HepG2 (cell line): ENCODE data around the gene ANKS1B. TPM values are rescaled to one million over a fixed set of nuclear protein-coding genes. Genes with fewer than 3 reads are reported as not detected.

Source experiments
- ATAC-seq: fragments of 200-7000 bp; cut with Tn5 transposase; 3 replicates; pipeline ENCODE4 v1.9.1; 2020; ENCODE audit warnings: mild to moderate bottlenecking, moderate library complexity
- BruUV-seq: library from RNA; stranded (reverse); fragments of 400-500 nt; replicated peaks from 2 replicates; lab custom pipeline; 2021; lab: Mats Ljungman, UMichigan
- CTCF ChIA-PET: fragments of 300-600 bp; formaldehyde crosslinking; extraction: SDS; loops from one replicate; lab custom pipeline; 2021; ENCODE audit warnings: low total read pairs, inconsistent platforms, low intra/inter-chr PET ratio; lab: Yijun Ruan, JAX
- POLR2A ChIA-PET: fragments of 350-600 bp; sonication (Branson Sonifier 250); formaldehyde crosslinking; loops from one replicate; lab custom pipeline; 2020; ENCODE audit warnings: antibody characterized with exemption, inconsistent platforms; lab: Yijun Ruan, JAX
- DNase-seq: peaks from one replicate; pipeline ENCODE4 v3.0.0-alpha.2; 2015; ENCODE audit warnings: low spot score
- FAIRE-seq: peaks from 3 replicates; lab custom pipeline; 2011; peaks lifted over from hg19 to GRCh38; lab: Jason Lieb, UNC
- H2AFZ ChIP-seq: one replicate; pipeline ENCODE4 v1.6.1; 2011; ENCODE audit warnings: low read length, inconsistent platforms
- H3K27ac ChIP-seq: fragments of 300-600 bp; 3 replicates; pipeline ENCODE4 v1.8.0; 2011; ENCODE audit warnings: mixed run types, mild to moderate bottlenecking, mixed read lengths, low read length, inconsistent platforms; ENCODE audit not compliant: insufficient read depth; ENCODE audit errors: extremely low read length
- H3K27me3 ChIP-seq, 2 experiments: fragments of 200-600 bp in 1 of 2; 2 replicates in 1 of 2; 3 replicates in 1 of 2; pipeline versions ENCODE4 v1.6.0 to v1.8.0; 2011; ENCODE audit warnings: low read length in 2 of 2, mild to moderate bottlenecking in 2 of 2, moderate library complexity in 2 of 2, inconsistent platforms in 1 of 2; ENCODE audit not compliant: insufficient read depth in 2 of 2, control insufficient read depth in 1 of 2
- H3K36me3 ChIP-seq, 2 experiments: fragments of 200-600 bp in 1 of 2; replicated peaks in 1 of 2; 2 replicates in 1 of 2; 3 replicates in 1 of 2; pipeline versions ENCODE4 v1.5.1 to v1.8.0; 2011; ENCODE audit warnings: low read length in 2 of 2, inconsistent platforms in 1 of 2; ENCODE audit not compliant: insufficient read depth in 2 of 2, control insufficient read depth in 1 of 2
- H3K4me1 ChIP-seq: 2 replicates; pipeline ENCODE4 v1.5.1; 2012; ENCODE audit warnings: low read length, inconsistent platforms; ENCODE audit not compliant: insufficient read depth
- H3K4me2 ChIP-seq: 2 replicates; pipeline ENCODE4 v1.6.0; 2011; ENCODE audit warnings: low read depth, low read length, inconsistent platforms
- H3K4me3 ChIP-seq, 3 experiments: fragments of 200-600 bp in 1 of 3; sonication (generic), shearing (Covaris generic) in 1 of 3; replicated peaks in 1 of 3; 2 replicates each; pipeline ENCODE4 v1.5.1; 2011 to 2016; ENCODE audit warnings: low read length in 3 of 3, inconsistent platforms in 2 of 3, low read depth in 2 of 3, mild to moderate bottlenecking in 2 of 3, control low read depth in 1 of 3, mixed read lengths in 1 of 3; ENCODE audit not compliant: insufficient read depth in 1 of 3
- H3K79me2 ChIP-seq: one replicate; pipeline ENCODE4 v1.6.1; 2011; ENCODE audit warnings: low read length, inconsistent platforms; ENCODE audit not compliant: insufficient read depth
- H3K9ac ChIP-seq: 2 replicates; pipeline ENCODE4 v1.6.0; 2011; ENCODE audit warnings: mild to moderate bottlenecking, low read depth, low read length, inconsistent platforms; ENCODE audit not compliant: insufficient read depth
- H3K9me3 ChIP-seq: 2 replicates; pipeline ENCODE4 v1.5.1; 2012; ENCODE audit warnings: mild to moderate bottlenecking, low read length
- H4K20me1 ChIP-seq: 2 replicates; pipeline ENCODE4 v1.6.0; 2011; ENCODE audit warnings: inconsistent platforms, mild to moderate bottlenecking, low read length, moderate library complexity; ENCODE audit not compliant: insufficient read depth
- BRCA1 ChIP-seq: sonication (generic); formaldehyde crosslinking; IDR thresholded peaks from 2 replicates; pipeline ENCODE4 v1.4.0; 2020; ENCODE audit warnings: missing genetic modification reagents
- HMG20A ChIP-seq: IDR thresholded peaks from 2 replicates; pipeline ENCODE4 v1.6.1; 2016; ENCODE audit warnings: borderline replicate concordance
- ZNF678 ChIP-seq: sonication (generic); formaldehyde crosslinking; IDR thresholded peaks from 2 replicates; pipeline ENCODE4 v1.4.0; 2020; ENCODE audit warnings: mild to moderate bottlenecking, missing genetic modification reagents
- WGBS: methylation state at CpG from one replicate; pipeline ENCODE4 v1.1.6; 2017; ENCODE audit warnings: low lambda C conversion rate; 5-methylcytosine and 5-hydroxymethylcytosine counted together
- in situ Hi-C: cut with HindIII; loops from 2 replicates; pipeline ENCODE4 v1.10.0; 2017; ENCODE audit warnings: low pct_unique_long_range_greater_than_20kb; ENCODE audit not compliant: extremely low pct_ligation_motif_present
- intact Hi-C: fragments of 100-400 bp; cut with micrococcal nuclease; formaldehyde crosslinking; loops from one replicate; pipeline ENCODE4 v1.10.0; 2022; ENCODE audit not compliant: unreplicated experiment
- polyA plus RNA-seq, 8 experiments: library from polyadenylated mRNA; depleted of rRNA in 3 of 8; stranded (reverse) in 7 of 8; unstranded in 1 of 8; fragments of >200 nt; fragmentation: Illumina TruSeq in 4 of 8; extraction: Trizol in 4 of 8; gene quantifications; 2 replicates each; pipeline versions ENCODE4 v1.2.1 to v1.2.3, GENCODE V29; 2011 to 2016; ENCODE audit warnings: low read depth in 4 of 8, missing spikeins in 1 of 8, mixed read lengths in 1 of 8; ENCODE audit not compliant: insufficient read depth in 1 of 8
- total RNA-seq, 5 experiments: library from RNA; depleted of rRNA; stranded (reverse); fragments of >200 nt; fragmentation: Illumina TruSeq; extraction: Trizol; gene quantifications; 2 replicates each; pipeline ENCODE4 v1.2.3, GENCODE V29; 2016; ENCODE audit warnings: low read depth in 1 of 5

The ANKS1B gene
- total and polyA plus RNA-seq, 2 of the 13 experiments (the other 11 are each of a cell fraction or from before 2014, with no cell fraction given): 0.15 TPM; not detected in 1

- no peak for DNase-seq
- ATAC-seq: no peak
- Histone ChIP-seq H3K36me3 (no peaks in the 10 kb centered on the region), H3K4me3 (no peak overlapping the region), H4K20me1 (no peaks in the 10 kb centered on the region), H3K27ac (no peak overlapping the region), H3K4me1 (no peaks in the 10 kb centered on the region), H3K79me2 (no peaks in the 10 kb centered on the region), H3K27me3 (no peaks in the 10 kb centered on the region; a peak in 1 of 5 replicates), H3K9ac (no peak overlapping the region), H3K4me2 (no peak overlapping the region), H2AFZ (no peak overlapping the region), H3K9me3 (no peaks in the 10 kb centered on the region)
- TF ChIP-seq ZNF678 (CRISPR knock-in tag): no peak
- no peak for TF ChIP-seq HMG20A (CRISPR knock-in tag)
- ChIA-PET CTCF (no interaction called here), POLR2A (no interaction called here)
- 28% methylated on average over 1 of the region's 1 CpG for WGBS
- BruUV-seq: no TSS peak
- in situ Hi-C loops (no loop called here), intact Hi-C loops (no loop called here)
- no peak for FAIRE-seq
Measured at GRCh38 chr12:99200711-99201384, 783.9 kb downstream of the ANKS1B start.

DNA sequence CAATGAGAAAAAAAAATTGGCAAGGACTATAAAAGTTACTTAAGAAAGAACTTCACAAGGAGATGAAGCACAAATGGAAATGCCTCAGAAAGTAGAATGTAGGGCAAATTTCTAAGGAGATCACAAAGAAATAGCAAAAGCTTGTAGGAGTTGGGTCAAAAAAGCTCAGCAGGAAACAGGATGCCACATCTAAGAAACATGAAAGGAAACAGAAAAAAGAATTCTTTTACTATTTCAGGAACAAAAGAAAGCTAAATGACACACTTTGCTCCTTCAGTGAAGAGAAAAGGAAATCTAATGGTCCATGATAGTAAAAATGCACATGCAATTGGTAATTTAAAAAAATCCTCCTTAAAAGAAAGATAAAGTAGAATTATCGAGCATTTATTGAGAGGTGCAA is 789.3 kb downstream of the ANKS1B start:
- H3K9ac ChIP-seq: no peak overlapping the region
- H4K20me1 ChIP-seq: no peaks in the 10 kb centered on the region
- DNase-seq: no peak
- no TSS peak for BruUV-seq
- no peak for ATAC-seq
- POLR2A ChIA-PET: no interaction called here
- CTCF ChIA-PET: no interaction called here
- H3K36me3 ChIP-seq: no peaks in the 10 kb centered on the region
- no peak overlapping the region for H3K4me2 ChIP-seq
- intact Hi-C loops (no loop called here), in situ Hi-C loops (no loop called here)
- H3K9me3 ChIP-seq: no peaks in the 10 kb centered on the region
- H3K27me3 ChIP-seq: no peaks in the 10 kb centered on the region; a peak in 1 of 5 replicates
- H3K4me3 ChIP-seq: no peak overlapping the region
- no peak overlapping the region for H3K27ac ChIP-seq
- TF ChIP-seq BRCA1 (CRISPR knock-in tag): no peak
- 0% methylated on average over 1 of the region's 1 CpG for WGBS
- no peak for FAIRE-seq
- H3K4me1 ChIP-seq: no peaks in the 10 kb centered on the region
- H3K79me2 ChIP-seq: no peaks in the 10 kb centered on the region
- H2AFZ ChIP-seq: no peak overlapping the region
